SHP77 treated with DMSO at 0.1 percent for 48 hours (cell line): Measurements from ENCODE around the gene FGF11.

Experiments used
- DNase-seq: peaks from one replicate; lab custom pipeline; 2025; lab: John Stamatoyannopoulos, UW

FGF11 gene

GRCh38 chr17:7408252-7408727 lies 31.0 kb upstream of the FGF11 start:
- no peak for DNase-seq

- no peak for DNase-seq
Measured at GRCh38 chr17:7408863-7409262, 30.4 kb upstream of the FGF11 start.

GRCh38 chr17:7409716-7410115 lies 29.6 kb upstream of the FGF11 start:
- DNase-seq = no peak

- no peak for DNase-seq
Measured at GRCh38 chr17:7410634-7411426, 28.5 kb upstream of the FGF11 start.

GRCh38 chr17:7411427-7411750 lies 27.9 kb upstream of the FGF11 start:
- DNase-seq = no peak

- no peak for DNase-seq
Measured at GRCh38 chr17:7413346-7413985, 25.8 kb upstream of the FGF11 start.

- DNase-seq = no peak
Measured at GRCh38 chr17:7414837-7415236, 24.5 kb upstream of the FGF11 start.

GRCh38 chr17:7415784-7416183 lies 23.5 kb upstream of the FGF11 start:
- no peak for DNase-seq

GRCh38 chr17:7416323-7416722 lies 23.0 kb upstream of the FGF11 start:
- DNase-seq = no peak

GRCh38 chr17:7417056-7417655 lies 22.2 kb upstream of the FGF11 start:
- DNase-seq = no peak

GRCh38 chr17:7418472-7419152 lies 20.7 kb upstream of the FGF11 start:
- DNase-seq = no peak

- DNase-seq = no peak
Measured at GRCh38 chr17:7419819-7420610, 19.3 kb upstream of the FGF11 start, which contains the start of gene SPEM1. TSS of gene SPEM1 (plus strand) at chr17:7420324. CDS start at chr17:7420385, 61 bp downstream.

- no peak for DNase-seq
Measured at GRCh38 chr17:7421186-7421585, 18.1 kb upstream of the FGF11 start.

- peak; percentile 51 for DNase-seq
Measured at GRCh38 chr17:7423679-7424078, 15.6 kb upstream of the FGF11 start.

GRCh38 chr17:7425316-7425715 lies 14.0 kb upstream of the FGF11 start, which contains the start of gene SPEM2:
TSS of gene SPEM2 (plus strand) at chr17:7425616. CDS start at chr17:7425689, 73 bp downstream.
- DNase-seq = no peak

GRCh38 chr17:7425756-7426155 lies 13.6 kb upstream of the FGF11 start:
- no peak for DNase-seq

- no peak for DNase-seq
Measured at GRCh38 chr17:7426203-7426863, 13.0 kb upstream of the FGF11 start.

GRCh38 chr17:7426896-7427489 lies 12.3 kb upstream of the FGF11 start:
- no peak for DNase-seq

GRCh38 chr17:7427549-7427948 lies 11.8 kb upstream of the FGF11 start:
- no peak for DNase-seq

GRCh38 chr17:7428557-7428956 lies 10.8 kb upstream of the FGF11 start, which contains the start of gene SPEM3:
TSS of gene SPEM3 (plus strand) at chr17:7428857. CDS start at chr17:7428903, 46 bp downstream.
- DNase-seq = no peak

GRCh38 chr17:7429722-7430121 lies 9.6 kb upstream of the FGF11 start:
- no peak for DNase-seq
